SK-N-SH treated with all-trans-retinoic acid at 6 μM for 48 hours (cell line): Measurements from ENCODE around the gene SCFD2.

Experiments used
- ATAC-seq: fragments of 200-7000 bp; cut with Tn5 transposase; 3 replicates; pipeline ENCODE4 v1.9.1; 2020; ENCODE audit warnings: mild to moderate bottlenecking, moderate library complexity
- ARNTL ChIP-seq: fragments of 450-650 bp; formaldehyde crosslinking; IDR thresholded peaks from 2 replicates; pipeline ENCODE4 v1.5.0; 2020; ENCODE audit warnings: low read depth, mild to moderate bottlenecking, moderate library complexity, borderline replicate concordance
- CREB5 ChIP-seq: fragments of 250-450 bp; sonication (Bioruptor Pico); IDR thresholded peaks from 2 replicates; pipeline ENCODE4 v1.5.1; 2020; ENCODE audit warnings: low read depth, mild to moderate bottlenecking, moderate library complexity
- CSDC2 ChIP-seq: fragments of 250-450 bp; sonication (Bioruptor Pico); IDR thresholded peaks from 2 replicates; pipeline ENCODE4 v1.5.0; 2020; ENCODE audit warnings: mild to moderate bottlenecking, moderate library complexity
- CSRNP3 ChIP-seq: fragments of 250-450 bp; sonication (Bioruptor Pico); IDR thresholded peaks from 2 replicates; pipeline ENCODE4 v1.5.1; 2021; ENCODE audit warnings: mild to moderate bottlenecking, moderate library complexity
- ESRRG ChIP-seq: fragments of 250-450 bp; sonication (Bioruptor Pico); IDR thresholded peaks from 2 replicates; pipeline ENCODE4 v1.6.1; 2021; ENCODE audit warnings: mild to moderate bottlenecking
- GLIS3 ChIP-seq: fragments of 250-450 bp; sonication (Bioruptor Pico); IDR thresholded peaks from 2 replicates; pipeline ENCODE4 v1.5.0; 2020; ENCODE audit warnings: mild to moderate bottlenecking, moderate library complexity
- ISL1 ChIP-seq: fragments of 250-450 bp; sonication (Bioruptor Pico); IDR thresholded peaks from 2 replicates; pipeline ENCODE4 v2.1.2; 2022; ENCODE audit warnings: mild to moderate bottlenecking, moderate library complexity
- OSR1 ChIP-seq: fragments of 250-450 bp; sonication (Bioruptor Pico); IDR thresholded peaks from 2 replicates; pipeline ENCODE4 v1.8.0; 2022; ENCODE audit warnings: moderate library complexity, mild to moderate bottlenecking, inconsistent platforms
- POU6F1 ChIP-seq: fragments of 250-450 bp; sonication (Bioruptor Pico); IDR thresholded peaks from 2 replicates; pipeline ENCODE4 v1.8.0; 2021; ENCODE audit warnings: low read depth, mild to moderate bottlenecking, moderate library complexity, borderline replicate concordance
- PPARA ChIP-seq: fragments of 250-450 bp; sonication (Bioruptor Pico); IDR thresholded peaks from 2 replicates; pipeline ENCODE4 v1.5.0; 2020; ENCODE audit warnings: mild to moderate bottlenecking, borderline replicate concordance
- RARB ChIP-seq: fragments of 250-450 bp; sonication (Bioruptor Pico); IDR thresholded peaks from 2 replicates; pipeline ENCODE4 v1.8.0; 2021; ENCODE audit warnings: mild to moderate bottlenecking, moderate library complexity
- SNAI2 ChIP-seq: fragments of 250-450 bp; sonication (Bioruptor Pico); IDR thresholded peaks from 2 replicates; pipeline ENCODE4 v1.5.0; 2020; ENCODE audit warnings: mild to moderate bottlenecking, moderate library complexity
- TCF4 ChIP-seq: fragments of 250-450 bp; sonication (Bioruptor Pico); IDR thresholded peaks from 2 replicates; pipeline ENCODE4 v1.8.0; 2021; ENCODE audit warnings: mild to moderate bottlenecking, moderate library complexity, borderline replicate concordance
- TOX ChIP-seq: fragments of 250-450 bp; sonication (Bioruptor Pico); IDR thresholded peaks from 2 replicates; pipeline ENCODE4 v1.8.0; 2021; ENCODE audit warnings: mild to moderate bottlenecking, moderate library complexity, borderline replicate concordance
- ZFP3 ChIP-seq: fragments of 250-450 bp; sonication (Bioruptor Pico); IDR thresholded peaks from 2 replicates; pipeline ENCODE4 v1.5.0; 2020; ENCODE audit warnings: mild to moderate bottlenecking, moderate library complexity
- ZFP30 ChIP-seq: fragments of 450-650 bp; formaldehyde crosslinking; IDR thresholded peaks from 2 replicates; pipeline ENCODE4 v1.5.0; 2022; ENCODE audit warnings: mild to moderate bottlenecking, moderate library complexity
- ZNF565 ChIP-seq: fragments of 450-650 bp; formaldehyde crosslinking; conservative IDR thresholded peaks from 2 replicates; pipeline ENCODE4 v1.5.0; 2020; ENCODE audit warnings: low read depth, mild to moderate bottlenecking, moderate library complexity
- ZNF70 ChIP-seq: fragments of 450-650 bp; formaldehyde crosslinking; IDR thresholded peaks from 2 replicates; pipeline ENCODE4 v1.5.0; 2020; ENCODE audit warnings: mild to moderate bottlenecking, moderate library complexity
- ZNF8 ChIP-seq: fragments of 450-650 bp; formaldehyde crosslinking; IDR thresholded peaks from 2 replicates; pipeline ENCODE4 v1.5.0; 2020; ENCODE audit warnings: mild to moderate bottlenecking, moderate library complexity
- TF ChIP-seq, protein P1 (sequence below): fragments of 250-450 bp; sonication (Bioruptor Pico); IDR thresholded peaks from 2 replicates; pipeline ENCODE4 v1.8.0; 2020; ENCODE audit warnings: mild to moderate bottlenecking, moderate library complexity, borderline replicate concordance

Gene SCFD2

DNA sequence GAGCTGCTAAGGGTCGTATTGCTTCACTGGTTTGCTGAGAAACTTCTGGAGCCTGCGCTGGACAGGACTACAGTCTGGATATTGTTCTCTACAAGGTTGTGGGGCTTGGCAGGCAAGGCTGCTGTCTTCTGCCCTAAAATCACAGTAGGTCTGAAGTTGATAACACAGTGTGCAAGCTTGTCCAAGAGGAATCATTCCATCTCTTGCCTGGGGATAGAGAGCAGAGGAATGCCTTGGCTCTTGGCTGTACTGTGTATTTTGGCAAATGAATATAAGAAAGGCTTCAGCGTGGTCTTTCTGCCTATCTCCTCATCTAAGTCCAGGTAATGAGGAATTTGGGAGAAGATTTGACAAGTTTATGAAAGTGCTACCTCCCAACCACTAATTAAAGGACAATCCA, 513.1 kb downstream of the SCFD2 start:
- TF ChIP-seq, protein P1, sequence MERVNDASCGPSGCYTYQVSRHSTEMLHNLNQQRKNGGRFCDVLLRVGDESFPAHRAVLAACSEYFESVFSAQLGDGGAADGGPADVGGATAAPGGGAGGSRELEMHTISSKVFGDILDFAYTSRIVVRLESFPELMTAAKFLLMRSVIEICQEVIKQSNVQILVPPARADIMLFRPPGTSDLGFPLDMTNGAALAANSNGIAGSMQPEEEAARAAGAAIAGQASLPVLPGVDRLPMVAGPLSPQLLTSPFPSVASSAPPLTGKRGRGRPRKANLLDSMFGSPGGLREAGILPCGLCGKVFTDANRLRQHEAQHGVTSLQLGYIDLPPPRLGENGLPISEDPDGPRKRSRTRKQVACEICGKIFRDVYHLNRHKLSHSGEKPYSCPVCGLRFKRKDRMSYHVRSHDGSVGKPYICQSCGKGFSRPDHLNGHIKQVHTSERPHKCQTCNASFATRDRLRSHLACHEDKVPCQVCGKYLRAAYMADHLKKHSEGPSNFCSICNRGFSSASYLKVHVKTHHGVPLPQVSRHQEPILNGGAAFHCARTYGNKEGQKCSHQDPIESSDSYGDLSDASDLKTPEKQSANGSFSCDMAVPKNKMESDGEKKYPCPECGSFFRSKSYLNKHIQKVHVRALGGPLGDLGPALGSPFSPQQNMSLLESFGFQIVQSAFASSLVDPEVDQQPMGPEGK (CRISPR knock-in tag), result no peak
- no peak for TF ChIP-seq CSRNP3 (CRISPR knock-in tag)
- TF ChIP-seq TOX, result no peak
- TF ChIP-seq TCF4 (CRISPR knock-in tag), result no peak
- no peak for TF ChIP-seq RARB
- ATAC-seq, result peak; percentile 77

- TF ChIP-seq ZNF8 (CRISPR knock-in tag) (no peak), ZFP30 (CRISPR knock-in tag) (no peak), ZNF565 (no peak), OSR1 (CRISPR knock-in tag) (no peak), TOX (no peak)
- TF ChIP-seq, all 23 proteins: peak for 0
- ATAC-seq, result no peak
Observed at GRCh38 chr4:52852041-52852440, 513.8 kb downstream of the SCFD2 start.

DNA sequence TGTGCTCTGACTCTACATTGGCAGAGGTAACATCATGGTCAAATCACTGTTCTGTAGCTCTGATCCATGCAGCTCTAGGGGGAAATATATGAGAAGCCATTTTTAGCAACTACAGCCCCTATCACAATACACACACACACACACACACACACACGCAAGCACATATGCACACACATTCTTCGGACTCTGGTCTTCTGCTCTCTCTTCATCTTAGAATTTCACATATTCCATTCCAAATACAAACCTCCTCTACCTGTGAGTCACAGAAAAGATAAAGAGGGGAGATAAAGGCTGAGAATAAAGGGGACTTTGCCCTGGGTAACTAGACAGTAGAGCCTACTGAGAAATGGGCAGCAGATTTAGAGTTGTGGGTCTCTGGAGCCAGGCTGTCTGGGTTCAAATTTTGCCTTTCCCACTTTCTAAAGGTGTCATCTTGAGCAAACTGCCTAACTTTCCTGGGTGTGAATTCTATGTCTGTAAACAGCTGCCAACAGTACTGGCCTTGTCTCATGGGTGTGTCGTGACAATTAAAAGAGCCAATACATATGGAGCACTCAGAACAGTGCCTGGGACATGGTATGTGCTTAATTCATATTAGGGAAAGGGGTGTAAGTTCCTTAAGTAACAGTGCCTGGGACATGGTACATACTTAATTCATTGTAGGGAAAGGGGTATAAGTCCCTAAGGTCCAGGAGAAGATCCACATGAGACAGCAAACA, 515.3 kb downstream of the SCFD2 start:
- TF ChIP-seq ZNF8 (CRISPR knock-in tag) (no peak), SNAI2 (CRISPR knock-in tag) (no peak), OSR1 (CRISPR knock-in tag) (no peak), GLIS3 (CRISPR knock-in tag) (no peak), RARB (no peak), TCF4 (CRISPR knock-in tag) (no peak), PPARA (no peak), ZNF70 (CRISPR knock-in tag) (no peak), ARNTL (CRISPR knock-in tag) (no peak), CSDC2 (CRISPR knock-in tag) (no peak), ZFP3 (no peak), CREB5 (CRISPR knock-in tag) (no peak), CSRNP3 (CRISPR knock-in tag) (no peak), ESRRG (no peak), ISL1 (no peak)
- TF ChIP-seq, protein P1 (CRISPR knock-in tag), result no peak
- ATAC-seq, result no peak

DNA sequence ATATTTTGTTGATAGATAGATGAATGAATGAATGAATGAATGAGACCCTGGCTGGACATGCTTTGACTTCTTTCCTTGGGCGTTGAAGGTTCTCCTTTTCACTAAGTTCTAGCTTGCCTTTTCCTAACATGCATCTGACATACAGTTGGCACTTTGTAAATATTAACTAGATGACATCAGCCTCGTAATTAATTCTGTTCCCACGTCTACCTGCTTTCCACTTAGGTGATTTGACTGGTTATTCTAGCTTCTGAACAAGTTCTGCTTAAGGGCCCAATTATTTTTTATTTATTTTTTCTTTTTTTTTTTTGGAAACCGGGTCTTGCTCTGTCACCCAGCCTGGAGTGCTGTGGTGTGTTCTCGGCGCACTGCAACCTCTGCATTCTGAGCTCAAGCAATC, 517.6 kb downstream of the SCFD2 start:
- no peak for ATAC-seq
- no peak for TF ChIP-seq ZFP30 (CRISPR knock-in tag)
- no peak for TF ChIP-seq GLIS3 (CRISPR knock-in tag)
- TF ChIP-seq CSRNP3 (CRISPR knock-in tag), result no peak
- TF ChIP-seq PPARA, result no peak
- no peak for TF ChIP-seq TCF4 (CRISPR knock-in tag)
- TF ChIP-seq POU6F1 (CRISPR knock-in tag), result no peak
- TF ChIP-seq, protein P1 (CRISPR knock-in tag), result no peak
- no peak for TF ChIP-seq CREB5 (CRISPR knock-in tag)
- no peak for TF ChIP-seq RARB
- TF ChIP-seq CSDC2 (CRISPR knock-in tag), result no peak
- TF ChIP-seq OSR1 (CRISPR knock-in tag), result no peak
